SK-N-SH (cell line): ENCODE measurements around the gene SLC5A4. TPM values are rescaled to one million over a fixed set of nuclear protein-coding genes. Genes with fewer than 3 reads are reported as not detected.

Experiments
- CTCF ChIA-PET: fragments of 300-600, 350-600 bp; formaldehyde crosslinking; extraction: SDS; loops from one replicate; lab custom pipeline; 2021; lab: Yijun Ruan, JAX
- POLR2A ChIA-PET: fragments of 350-600 bp; sonication (Branson Sonifier 250); formaldehyde crosslinking; extraction: SDS; loops from one replicate; lab custom pipeline; 2020; ENCODE audit warnings: antibody characterized with exemption, inconsistent platforms; lab: Yijun Ruan, JAX
- DNase-seq: peaks from one replicate; pipeline ENCODE4 v3.0.0; 2012
- H2AFZ ChIP-seq: fragments of 200-600 bp; sonication (generic); 2 replicates; pipeline ENCODE4 v1.8.1; 2016; ENCODE audit warnings: antibody characterized with exemption, mild to moderate bottlenecking, low read depth
- H3F3A ChIP-seq: fragments of 200-600 bp; sonication (generic); replicated peaks from 2 replicates; pipeline ENCODE3; 2016; ENCODE audit warnings: antibody characterized with exemption, mild to moderate bottlenecking; ENCODE audit not compliant: insufficient read depth
- H3K27ac ChIP-seq, 2 experiments: fragments of 200-500 bp in 1 of 2; fragments of 200-600 bp in 1 of 2; sonication (Bioruptor generic) in 1 of 2; sonication (generic), shearing (Covaris generic) in 1 of 2; 2 replicates each; pipeline versions ENCODE4 v1.5.1 to v1.6.1; 2014 to 2016; ENCODE audit warnings: low read depth in 2 of 2, inconsistent platforms in 1 of 2, low read length in 1 of 2, mild to moderate bottlenecking in 1 of 2, mixed read lengths in 1 of 2
- H3K27me3 ChIP-seq: fragments of 200-600 bp; sonication (generic), shearing (Covaris generic); 2 replicates; pipeline ENCODE4 v1.6.1; 2016; ENCODE audit warnings: mixed run types; ENCODE audit not compliant: insufficient read depth
- H3K36me3 ChIP-seq, 2 experiments: fragments of 200-500 bp in 1 of 2; fragments of 200-600 bp in 1 of 2; sonication (Bioruptor generic) in 1 of 2; sonication (generic) in 1 of 2; replicated peaks in 1 of 2; 2 replicates each; pipeline versions ENCODE3 to v1.5.1; 2014 to 2016; ENCODE audit warnings: low read length in 1 of 2, mild to moderate bottlenecking in 1 of 2; ENCODE audit not compliant: insufficient read depth in 2 of 2, control insufficient read depth in 1 of 2
- H3K4me1 ChIP-seq, 2 experiments: fragments of 200-500 bp in 1 of 2; fragments of 200-600 bp in 1 of 2; sonication (Bioruptor generic) in 1 of 2; sonication (generic), shearing (Covaris generic) in 1 of 2; 2 replicates each; pipeline versions ENCODE4 v1.5.1 to v1.6.1; 2014 to 2016; ENCODE audit warnings: low read depth in 1 of 2, low read length in 1 of 2, mixed run types in 1 of 2; ENCODE audit not compliant: insufficient read depth in 2 of 2, control insufficient read depth in 1 of 2
- H3K4me2 ChIP-seq: fragments of 200-600 bp; sonication (generic), shearing (Covaris generic); 2 replicates; pipeline ENCODE4 v1.6.1; 2017; ENCODE audit warnings: mixed run types
- H3K4me3 ChIP-seq, 2 experiments: fragments of 200-500 bp in 1 of 2; fragments of 200-600 bp in 1 of 2; sonication (Bioruptor generic) in 1 of 2; sonication (generic), shearing (Covaris generic) in 1 of 2; 2 replicates each; pipeline versions ENCODE4 v1.5.1 to v1.8.1; 2014 to 2016; ENCODE audit warnings: low read depth in 2 of 2, inconsistent platforms in 1 of 2, low read length in 1 of 2, mild to moderate bottlenecking in 1 of 2, mixed read lengths in 1 of 2, moderate library complexity in 1 of 2
- H3K79me2 ChIP-seq: fragments of 200-600 bp; sonication (generic); 2 replicates; pipeline ENCODE4 v1.8.1; 2017; ENCODE audit warnings: mild to moderate bottlenecking; ENCODE audit not compliant: insufficient read depth
- H3K9ac ChIP-seq: fragments of 200-600 bp; sonication (generic); 2 replicates; pipeline ENCODE4 v1.6.1; 2017; ENCODE audit warnings: mixed run types
- H3K9me2 ChIP-seq: fragments of 200-600 bp; sonication (generic); 2 replicates; pipeline ENCODE4 v1.6.1; 2017; ENCODE audit warnings: mixed run types
- H3K9me3 ChIP-seq: fragments of 200-600 bp; sonication (generic); 2 replicates; pipeline ENCODE4 v1.6.1; 2017; ENCODE audit warnings: mixed run types, mild to moderate bottlenecking, moderate library complexity
- H4K20me1 ChIP-seq: fragments of 200-600 bp; sonication (generic); 2 replicates; pipeline ENCODE4 v1.6.1; 2017; ENCODE audit warnings: mild to moderate bottlenecking, mixed run types; ENCODE audit not compliant: insufficient read depth
- CHD2 ChIP-seq: fragments of 150-350 bp; IDR thresholded peaks from 2 replicates; pipeline ENCODE4 v1.6.1; 2018; ENCODE audit warnings: low read length; ENCODE audit not compliant: partially characterized antibody
- EP300 ChIP-seq, 2 experiments: IDR thresholded peaks; 2 replicates each; pipeline versions ENCODE4 v1.4.0 to v1.6.1; 2012; ENCODE audit warnings: borderline replicate concordance in 1 of 2, low read depth in 1 of 2, low read length in 1 of 2
- FOSL2 ChIP-seq: IDR thresholded peaks from 2 replicates; pipeline ENCODE4 v1.4.0; 2012; ENCODE audit warnings: low read depth, mild to moderate bottlenecking, moderate library complexity, borderline replicate concordance
- FOXJ3 ChIP-seq: sonication (generic); formaldehyde crosslinking; IDR thresholded peaks from 2 replicates; pipeline ENCODE4 v1.5.1; 2020; ENCODE audit warnings: mild to moderate bottlenecking, missing genetic modification reagents
- FOXM1 ChIP-seq: IDR thresholded peaks from 2 replicates; pipeline ENCODE4 v1.4.0; 2012; ENCODE audit warnings: low read depth, mild to moderate bottlenecking
- GABPA ChIP-seq: IDR thresholded peaks from 2 replicates; pipeline ENCODE4 v1.4.0; 2012; ENCODE audit warnings: low read depth, mild to moderate bottlenecking
- JUND ChIP-seq: IDR thresholded peaks from 2 replicates; pipeline ENCODE4 v1.4.0; 2012
- MXI1 ChIP-seq: IDR thresholded peaks from 2 replicates; pipeline ENCODE4 v1.6.1; 2012; ENCODE audit warnings: mild to moderate bottlenecking, low read depth, low read length, improper control_type of control experiment
- NRF1 ChIP-seq: IDR thresholded peaks from 2 replicates; pipeline ENCODE4 v1.6.1; 2012; ENCODE audit warnings: low read depth, mild to moderate bottlenecking, low read length
- RCOR1 ChIP-seq: fragments of 150-350 bp; IDR thresholded peaks from 2 replicates; pipeline ENCODE4 v1.6.1; 2017; ENCODE audit warnings: antibody characterized with exemption, low read length
- RFX5 ChIP-seq: IDR thresholded peaks from 2 replicates; pipeline ENCODE4 v1.6.1; 2012; ENCODE audit warnings: mild to moderate bottlenecking, improper control_type of control experiment, low read length
- RXRA ChIP-seq: IDR thresholded peaks from 2 replicates; pipeline ENCODE4 v1.4.0; 2012; ENCODE audit warnings: low read depth, mild to moderate bottlenecking, borderline replicate concordance
- WGBS: methylation state at CpG from one replicate; pipeline ENCODE4 v1.1.6; 2017; ENCODE audit warnings: low lambda C conversion rate; 5-methylcytosine and 5-hydroxymethylcytosine counted together
- polyA plus RNA-seq, 3 experiments: library from polyadenylated mRNA; depleted of rRNA; stranded (reverse); fragments of >200 nt; gene quantifications; 2 replicates each; pipeline ENCODE4 v1.2.3, GENCODE V29; 2012
- TF ChIP-seq, protein P1 (sequence below): fragments of 150-350 bp; IDR thresholded peaks from 2 replicates; pipeline ENCODE4 v1.6.1; 2017; ENCODE audit warnings: antibody characterized with exemption, low read length, low read depth, borderline replicate concordance
- TF ChIP-seq, protein P2 (sequence below): IDR thresholded peaks from 2 replicates; pipeline ENCODE4; 2012
- TF ChIP-seq, protein P3 (sequence below): fragments of 150-350 bp; IDR thresholded peaks from 2 replicates; pipeline ENCODE4 v1.6.1; 2016; ENCODE audit warnings: mild to moderate bottlenecking, low read depth, low read length
- TF ChIP-seq, protein P4 (sequence below): IDR thresholded peaks from 2 replicates; pipeline ENCODE4 v1.4.0; 2012; ENCODE audit warnings: low read depth, borderline replicate concordance

SLC5A4 gene
- polyA plus RNA-seq, 1 of the 3 experiments (the other 2 are of a cell fraction) = 0.15 TPM

DNA sequence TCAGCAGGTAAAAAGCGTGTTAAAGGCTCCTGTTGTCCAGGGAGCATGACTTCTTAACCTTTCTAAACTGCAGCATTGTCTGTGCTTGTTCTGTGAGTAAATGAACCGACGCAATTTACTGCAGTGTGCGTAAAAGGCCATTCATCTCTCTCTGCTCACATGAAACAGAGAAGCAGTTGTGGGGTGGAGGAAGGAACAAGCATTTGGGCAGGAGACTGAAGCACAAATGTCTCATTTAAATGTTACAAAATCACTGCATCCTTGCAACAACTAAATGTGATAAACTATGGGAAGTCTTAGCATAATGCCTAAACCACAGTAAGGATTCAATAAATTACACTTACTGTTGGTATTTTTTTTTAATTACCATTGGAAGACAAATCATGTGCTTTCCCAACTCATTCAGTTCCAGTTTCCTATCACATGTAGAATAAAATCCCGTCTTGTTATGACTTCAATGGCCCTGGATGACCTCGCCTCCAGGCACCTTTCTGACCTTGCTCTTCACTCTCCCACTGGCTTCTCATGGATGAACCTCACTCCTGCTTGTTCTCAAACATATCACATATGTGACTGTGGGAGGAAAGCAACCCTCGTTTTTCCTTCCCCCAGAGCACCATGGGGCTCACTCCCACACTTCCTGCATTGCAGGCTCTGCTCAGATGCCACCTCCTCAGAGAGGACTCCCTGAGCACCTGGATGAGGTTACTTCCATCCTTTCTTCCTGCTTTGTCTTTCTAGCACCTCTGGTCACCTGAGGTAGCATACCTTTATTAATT is 28.6 kb downstream of the SLC5A4 start:
- DNase-seq = no peak
- POLR2A ChIA-PET = no interaction called here
- Histone ChIP-seq H3K4me3 (no peak overlapping the region), H3K4me2 (no peak overlapping the region), H3F3A (no peaks in the 10 kb centered on the region), H2AFZ (no peak overlapping the region), H3K27ac (no peak overlapping the region), H3K79me2 (no peaks in the 10 kb centered on the region), H3K4me1 (no peaks in the 10 kb centered on the region), H4K20me1 (no peaks in the 10 kb centered on the region), H3K27me3 (no peaks in the 10 kb centered on the region), H3K9me2 (no peaks in the 10 kb centered on the region), H3K36me3 (no peaks in the 10 kb centered on the region), H3K9me3 (no peaks in the 10 kb centered on the region), H3K9ac (no peak overlapping the region)
- CTCF ChIA-PET = interaction anchor here (1.2 kb wide), 1 partner anchor 40 kb away, joined by 4 read pairs; no protein-coding TSS in a partner anchor
- 68% methylated on average over 7 of the region's 7 CpGs for WGBS
- TF ChIP-seq, protein P1, sequence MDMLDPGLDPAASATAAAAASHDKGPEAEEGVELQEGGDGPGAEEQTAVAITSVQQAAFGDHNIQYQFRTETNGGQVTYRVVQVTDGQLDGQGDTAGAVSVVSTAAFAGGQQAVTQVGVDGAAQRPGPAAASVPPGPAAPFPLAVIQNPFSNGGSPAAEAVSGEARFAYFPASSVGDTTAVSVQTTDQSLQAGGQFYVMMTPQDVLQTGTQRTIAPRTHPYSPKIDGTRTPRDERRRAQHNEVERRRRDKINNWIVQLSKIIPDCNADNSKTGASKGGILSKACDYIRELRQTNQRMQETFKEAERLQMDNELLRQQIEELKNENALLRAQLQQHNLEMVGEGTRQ = no peak
- TF ChIP-seq FOXJ3 (CRISPR knock-in tag) (no peak), FOXM1 (no peak), RXRA (no peak)
- TF ChIP-seq, protein P2, sequence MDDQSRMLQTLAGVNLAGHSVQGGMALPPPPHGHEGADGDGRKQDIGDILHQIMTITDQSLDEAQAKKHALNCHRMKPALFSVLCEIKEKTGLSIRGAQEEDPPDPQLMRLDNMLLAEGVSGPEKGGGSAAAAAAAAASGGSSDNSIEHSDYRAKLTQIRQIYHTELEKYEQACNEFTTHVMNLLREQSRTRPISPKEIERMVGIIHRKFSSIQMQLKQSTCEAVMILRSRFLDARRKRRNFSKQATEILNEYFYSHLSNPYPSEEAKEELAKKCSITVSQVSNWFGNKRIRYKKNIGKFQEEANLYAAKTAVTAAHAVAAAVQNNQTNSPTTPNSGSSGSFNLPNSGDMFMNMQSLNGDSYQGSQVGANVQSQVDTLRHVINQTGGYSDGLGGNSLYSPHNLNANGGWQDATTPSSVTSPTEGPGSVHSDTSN = no peak
- TF ChIP-seq, protein P3, sequence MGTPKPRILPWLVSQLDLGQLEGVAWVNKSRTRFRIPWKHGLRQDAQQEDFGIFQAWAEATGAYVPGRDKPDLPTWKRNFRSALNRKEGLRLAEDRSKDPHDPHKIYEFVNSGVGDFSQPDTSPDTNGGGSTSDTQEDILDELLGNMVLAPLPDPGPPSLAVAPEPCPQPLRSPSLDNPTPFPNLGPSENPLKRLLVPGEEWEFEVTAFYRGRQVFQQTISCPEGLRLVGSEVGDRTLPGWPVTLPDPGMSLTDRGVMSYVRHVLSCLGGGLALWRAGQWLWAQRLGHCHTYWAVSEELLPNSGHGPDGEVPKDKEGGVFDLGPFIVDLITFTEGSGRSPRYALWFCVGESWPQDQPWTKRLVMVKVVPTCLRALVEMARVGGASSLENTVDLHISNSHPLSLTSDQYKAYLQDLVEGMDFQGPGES = no peak

DNA sequence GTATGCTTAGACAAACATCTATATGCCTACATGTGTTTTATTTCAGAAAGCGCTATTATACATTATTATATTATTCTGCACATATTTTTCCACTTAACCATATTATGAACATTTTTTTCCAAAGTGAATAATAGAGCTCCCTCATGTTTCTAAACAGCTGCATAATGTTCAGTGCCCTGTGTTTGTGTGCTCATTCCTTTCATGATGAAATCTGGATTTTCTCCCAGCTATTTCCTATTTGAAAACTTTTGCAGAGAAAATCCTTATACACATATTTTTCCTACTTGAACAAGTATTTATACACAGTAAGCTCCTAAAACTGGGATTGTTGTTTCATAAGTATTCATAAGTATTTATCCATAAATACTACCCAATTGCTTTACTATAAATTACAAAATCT is 32.2 kb downstream of the SLC5A4 start:
- no peaks in the 10 kb centered on the region for H3K36me3 ChIP-seq
- DNase-seq = no peak
- no peak overlapping the region for H2AFZ ChIP-seq
- 56% methylated on average over 1 of the region's 1 CpG for WGBS
- CTCF ChIA-PET = interaction anchor here (0.7 to 3.2 kb wide), 5 partner anchors 12 to 250 kb away, joined by 3 to 10 read pairs (median 3); partner anchors contain the start of gene RFPL2
- no peaks in the 10 kb centered on the region for H3K9me3 ChIP-seq
- no peak overlapping the region for H3K4me3 ChIP-seq
- H3K4me2 ChIP-seq = no peak overlapping the region
- no peak overlapping the region for H3K9ac ChIP-seq
- no peaks in the 10 kb centered on the region for H3K9me2 ChIP-seq
- no peaks in the 10 kb centered on the region for H3K4me1 ChIP-seq
- no peaks in the 10 kb centered on the region for H3K27me3 ChIP-seq
- POLR2A ChIA-PET = no interaction called here
- no peaks in the 10 kb centered on the region for H3F3A ChIP-seq
- no peak overlapping the region for H3K27ac ChIP-seq
- TF ChIP-seq FOSL2 (no peak), NRF1 (no peak), GABPA (no peak), RFX5 (no peak), EP300 (IDR thresholded peaks at IDR 0.05; ENCODE audit: borderline replicate concordance in 1 of 2, low read depth in 1 of 2, low read length in 1 of 2) (no peak), RXRA (no peak), FOXM1 (no peak), JUND (no peak), MXI1 (no peak), CHD2 (no peak), RCOR1 (no peak)
- TF ChIP-seq, protein P4, sequence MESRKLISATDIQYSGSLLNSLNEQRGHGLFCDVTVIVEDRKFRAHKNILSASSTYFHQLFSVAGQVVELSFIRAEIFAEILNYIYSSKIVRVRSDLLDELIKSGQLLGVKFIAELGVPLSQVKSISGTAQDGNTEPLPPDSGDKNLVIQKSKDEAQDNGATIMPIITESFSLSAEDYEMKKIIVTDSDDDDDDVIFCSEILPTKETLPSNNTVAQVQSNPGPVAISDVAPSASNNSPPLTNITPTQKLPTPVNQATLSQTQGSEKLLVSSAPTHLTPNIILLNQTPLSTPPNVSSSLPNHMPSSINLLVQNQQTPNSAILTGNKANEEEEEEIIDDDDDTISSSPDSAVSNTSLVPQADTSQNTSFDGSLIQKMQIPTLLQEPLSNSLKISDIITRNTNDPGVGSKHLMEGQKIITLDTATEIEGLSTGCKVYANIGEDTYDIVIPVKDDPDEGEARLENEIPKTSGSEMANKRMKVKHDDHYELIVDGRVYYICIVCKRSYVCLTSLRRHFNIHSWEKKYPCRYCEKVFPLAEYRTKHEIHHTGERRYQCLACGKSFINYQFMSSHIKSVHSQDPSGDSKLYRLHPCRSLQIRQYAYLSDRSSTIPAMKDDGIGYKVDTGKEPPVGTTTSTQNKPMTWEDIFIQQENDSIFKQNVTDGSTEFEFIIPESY = no peak
- H3K79me2 ChIP-seq = no peaks in the 10 kb centered on the region
- no peaks in the 10 kb centered on the region for H4K20me1 ChIP-seq
